T-cell (primary cell): ENCODE results near the gene GDE1. TPM values are rescaled to one million over a fixed set of nuclear protein-coding genes. Genes with fewer than 3 reads are reported as not detected.

Source experiments
- ATAC-seq, 4 experiments: fragments of 200-7000 bp in 3 of 4; fragments of 150-1000 bp in 1 of 4; cut with Tn5 transposase; replicated peaks in 1 of 4; 1 replicate in 3 of 4; 2 replicates in 1 of 4; pipeline ENCODE4 v1.10.0; 2021; ENCODE audit warnings: moderate library complexity in 3 of 4, mild to moderate bottlenecking in 2 of 4, moderate number of reproducible peaks in 1 of 4
- CTCF ChIA-PET, 2 donors: fragments of 300-600 bp; sonication (Branson Sonifier 250); formaldehyde crosslinking; loops; one replicate each; lab custom pipeline; 2022; ENCODE audit warnings: antibody characterized with exemption in 2 of 2; lab: Charles Lee
- POLR2A ChIA-PET, 2 donors: fragments of 300-600 bp; sonication (Branson Sonifier 250); formaldehyde crosslinking; loops; one replicate each; lab custom pipeline; 2022; ENCODE audit warnings: antibody characterized with exemption in 2 of 2; lab: Charles Lee
- DNase-seq, 35 experiments: peaks; one replicate each; pipeline versions ENCODE4 v3.0.0 to v3.0.0-alpha.2; 2013 to 2023
- H3K27ac ChIP-seq: one replicate; pipeline ENCODE4 v1.5.1; 2013; ENCODE audit warnings: low read length
- H3K27me3 ChIP-seq, 2 experiments: replicated peaks in 1 of 2; 1 replicate in 1 of 2; 2 replicates in 1 of 2; pipeline versions ENCODE4 v1.6.1 to v1.7.0; 2013; ENCODE audit warnings: low read length in 1 of 2, mixed read lengths in 1 of 2; ENCODE audit not compliant: control insufficient read depth in 2 of 2, insufficient read depth in 2 of 2; ENCODE audit errors: extremely low read depth in 1 of 2
- H3K36me3 ChIP-seq, 2 donors: 1 replicate in 1 of 2; 2 replicates in 1 of 2; pipeline versions ENCODE4 v1.6.1 to v1.7.0; 2013; ENCODE audit warnings: low read length in 1 of 2; ENCODE audit not compliant: control insufficient read depth in 2 of 2, insufficient read depth in 1 of 2; ENCODE audit errors: extremely low read depth in 1 of 2
- H3K4me1 ChIP-seq, 2 experiments: 1 replicate in 1 of 2; 2 replicates in 1 of 2; pipeline versions ENCODE4 v1.6.1 to v1.7.0; 2013; ENCODE audit warnings: low read length in 2 of 2, mixed read lengths in 1 of 2; ENCODE audit not compliant: insufficient read depth in 2 of 2, control insufficient read depth in 1 of 2; ENCODE audit errors: extremely low read depth in 1 of 2
- H3K4me3 ChIP-seq, 2 donors: 1 replicate in 1 of 2; 2 replicates in 1 of 2; pipeline versions ENCODE4 v1.5.1 to v1.7.0; 2013; ENCODE audit warnings: mild to moderate bottlenecking in 2 of 2, low read length in 1 of 2, moderate library complexity in 1 of 2; ENCODE audit not compliant: control insufficient read depth in 1 of 2; ENCODE audit errors: extremely low read depth in 1 of 2
- H3K9me3 ChIP-seq: 2 replicates; pipeline ENCODE4 v1.7.0; 2013
- H3K27ac Mint-ChIP-seq, 2 donors: one replicate each; pipeline ENCODE4 v1.8.0; 2020 to 2021; ENCODE audit warnings: mild to moderate bottlenecking in 2 of 2, mixed read lengths in 2 of 2
- H3K27me3 Mint-ChIP-seq, 2 donors: one replicate each; pipeline ENCODE4 v1.8.0; 2021 to 2022; ENCODE audit warnings: mixed read lengths in 2 of 2
- H3K36me3 Mint-ChIP-seq: one replicate; pipeline ENCODE4 v1.8.0; 2021; ENCODE audit warnings: mixed read lengths
- H3K4me1 Mint-ChIP-seq, 3 donors: one replicate each; pipeline ENCODE4 v1.8.0; 2020 to 2022; ENCODE audit warnings: mixed read lengths in 3 of 3, mild to moderate bottlenecking in 1 of 3
- H3K4me3 Mint-ChIP-seq, 3 donors: one replicate each; pipeline ENCODE4 v1.8.0; 2020 to 2022; ENCODE audit warnings: mild to moderate bottlenecking in 3 of 3, mixed read lengths in 3 of 3, moderate library complexity in 3 of 3
- H3K9me3 Mint-ChIP-seq, 3 donors: one replicate each; pipeline ENCODE4 v1.8.0; 2020 to 2022; ENCODE audit warnings: mixed read lengths in 3 of 3
- WGBS: methylation state at CpG from one replicate; pipeline ENCODE4 v1.1.5; 2013; ENCODE audit warnings: missing lambda C conversion rate; ENCODE audit not compliant: insufficient coverage; 5-methylcytosine and 5-hydroxymethylcytosine counted together
- total RNA-seq, 35 experiments: library from RNA in 6 of 35; stranded (reverse) in 6 of 35; fragments of 120-200 nt in 1 of 35; gene quantifications; one replicate each; pipeline versions ENCODE4 v1.2.1 to v1.2.4 and lab custom pipeline; 2013 to 2026

GDE1 gene
- total RNA-seq, 5 donors from 2014 or later (not counting 1 experiment from before 2014, with no cell fraction given) = 19.8 to 24.8 (median 23.1) TPM

DNA sequence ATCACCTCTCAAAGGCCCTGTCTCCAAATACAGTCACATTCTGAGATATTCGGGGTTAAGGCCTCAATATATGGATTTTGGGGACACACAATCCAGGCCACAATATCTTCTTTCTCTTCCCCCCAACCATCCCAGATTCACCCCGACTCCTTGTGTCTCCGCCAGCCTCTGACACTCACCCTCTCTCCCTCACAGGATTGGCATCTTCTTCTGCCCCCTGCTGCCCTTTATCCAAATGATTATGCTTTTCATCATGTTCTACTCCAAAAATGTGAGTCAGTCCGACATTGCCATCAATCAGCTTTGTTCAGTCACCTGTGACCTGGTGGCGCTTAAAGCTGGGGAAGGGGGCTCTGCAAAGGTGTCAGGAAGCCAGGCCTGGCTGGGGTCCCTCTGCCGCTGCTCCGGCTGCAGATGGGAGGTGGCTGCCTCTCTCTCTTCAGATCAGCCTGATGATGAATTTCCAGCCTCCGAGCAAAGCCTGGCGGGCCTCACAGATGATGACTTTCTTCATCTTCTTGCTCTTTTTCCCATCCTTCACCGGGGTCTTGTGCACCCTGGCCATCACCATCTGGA, 35.1 kb downstream of the GDE1 start:
- H3K9me3 ChIP-seq = no peaks in the 10 kb centered on the region
- Mint-ChIP-seq H3K36me3 (no peaks in the 10 kb centered on the region), H3K27ac (no peak overlapping the region), H3K4me1 (no peaks in the 10 kb centered on the region), H3K27me3 (no peaks in the 10 kb centered on the region), H3K9me3 (no peaks in the 10 kb centered on the region), H3K4me3 (no peak overlapping the region)
- H3K4me1 ChIP-seq = no peaks in the 10 kb centered on the region
- ATAC-seq (no peak), DNase-seq (no peak)
- H3K27me3 ChIP-seq = no peaks in the 10 kb centered on the region
- no peak overlapping the region for H3K27ac ChIP-seq
- POLR2A ChIA-PET = no interaction called here
- H3K36me3 ChIP-seq = no peaks in the 10 kb centered on the region
- 92% methylated on average over 6 of the region's 10 CpGs for WGBS
- CTCF ChIA-PET = no interaction called here
- no peak overlapping the region for H3K4me3 ChIP-seq

DNA sequence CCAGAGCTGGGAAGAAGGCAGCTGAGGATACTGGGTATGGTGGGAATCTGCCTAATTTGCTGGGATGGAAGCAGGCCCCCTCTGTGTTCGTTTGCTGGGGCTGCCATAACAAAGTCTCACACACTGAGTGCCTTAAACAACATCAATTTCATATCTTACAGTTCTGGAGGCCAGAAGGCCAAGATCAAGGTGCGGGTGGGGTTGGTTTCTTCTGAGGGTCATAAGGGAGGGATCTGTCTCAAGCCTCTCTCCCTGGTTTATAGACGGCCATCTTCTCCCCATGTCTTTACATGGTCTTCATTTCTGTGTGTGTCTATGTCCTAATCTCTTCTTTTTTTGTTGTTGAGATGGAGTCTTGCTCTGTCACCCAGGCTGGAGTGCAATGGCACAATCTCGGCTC, 35.8 kb downstream of the GDE1 start:
- no peaks in the 10 kb centered on the region for H3K9me3 Mint-ChIP-seq
- WGBS = no CpG with 5 or more reads among the region's 4 CpGs
- Histone ChIP-seq H3K4me1 (no peaks in the 10 kb centered on the region), H3K9me3 (no peaks in the 10 kb centered on the region), H3K27me3 (no peaks in the 10 kb centered on the region), H3K4me3 (no peak overlapping the region), H3K27ac (no peak overlapping the region), H3K36me3 (no peaks in the 10 kb centered on the region)
- no peak for DNase-seq
- no peaks in the 10 kb centered on the region for H3K4me1 Mint-ChIP-seq
- no peaks in the 10 kb centered on the region for H3K27me3 Mint-ChIP-seq
- ATAC-seq = no peak
- ChIA-PET POLR2A (no interaction called here), CTCF (no interaction called here)
- H3K36me3 Mint-ChIP-seq = no peaks in the 10 kb centered on the region
- no peak overlapping the region for H3K27ac Mint-ChIP-seq
- no peak overlapping the region for H3K4me3 Mint-ChIP-seq

- H3K4me3 ChIP-seq = no peak overlapping the region
- WGBS = 96% methylated on average over 4 of the region's 5 CpGs
- CTCF ChIA-PET = no interaction called here
- Mint-ChIP-seq H3K9me3 (no peaks in the 10 kb centered on the region), H3K27ac (no peak overlapping the region), H3K4me1 (no peaks in the 10 kb centered on the region), H3K4me3 (no peak overlapping the region), H3K27me3 (no peaks in the 10 kb centered on the region), H3K36me3 (no peaks in the 10 kb centered on the region)
- H3K4me1 ChIP-seq = no peaks in the 10 kb centered on the region
- no peaks in the 10 kb centered on the region for H3K27me3 ChIP-seq
- H3K27ac ChIP-seq = no peak overlapping the region
- H3K36me3 ChIP-seq = no peaks in the 10 kb centered on the region
- DNase-seq = no peak
- POLR2A ChIA-PET = no interaction called here
- ATAC-seq = no peak
- no peaks in the 10 kb centered on the region for H3K9me3 ChIP-seq
Observed at GRCh38 chr16:19485611-19486010, 36.3 kb downstream of the GDE1 start.

GRCh38 chr16:19484096-19484495, 37.8 kb downstream of the GDE1 start:
- Mint-ChIP-seq H3K9me3 (no peaks in the 10 kb centered on the region), H3K27ac (no peak overlapping the region), H3K4me1 (no peaks in the 10 kb centered on the region), H3K36me3 (no peaks in the 10 kb centered on the region), H3K4me3 (no peak overlapping the region), H3K27me3 (no peaks in the 10 kb centered on the region)
- CTCF ChIA-PET = interaction anchor here in 1 of 2 donors (0.7 kb wide), 1 partner anchor 729 kb away, joined by 7 read pairs; no protein-coding TSS in a partner anchor
- Histone ChIP-seq H3K9me3 (no peaks in the 10 kb centered on the region), H3K4me1 (no peaks in the 10 kb centered on the region), H3K27me3 (no peaks in the 10 kb centered on the region), H3K27ac (no peak overlapping the region), H3K4me3 (no peak overlapping the region), H3K36me3 (no peaks in the 10 kb centered on the region)
- DNase-seq (no peak), ATAC-seq (no peak)
- WGBS = no CpG with 5 or more reads among the region's 3 CpGs
- POLR2A ChIA-PET = no interaction called here

DNA sequence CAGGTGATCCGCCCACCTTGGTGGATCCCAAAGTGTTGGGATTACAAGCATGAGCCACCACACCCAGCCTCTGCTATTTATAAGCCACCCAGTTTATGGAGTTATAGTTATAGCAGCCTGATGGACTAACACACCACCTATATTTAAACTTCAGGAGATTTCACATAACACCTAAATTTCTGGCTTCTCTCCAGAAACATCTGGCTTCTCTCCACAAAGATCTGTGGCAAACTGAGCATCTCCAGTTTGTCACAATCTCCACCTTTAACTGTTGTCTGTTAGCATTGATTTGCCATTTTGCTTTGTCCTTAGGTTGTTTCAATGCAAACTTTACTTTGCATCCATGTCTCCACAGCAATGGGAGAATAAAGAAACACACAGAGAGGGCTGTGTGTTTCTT, 39.6 kb downstream of the GDE1 start:
- POLR2A ChIA-PET = no interaction called here
- Histone ChIP-seq H3K4me3 (no peak overlapping the region), H3K9me3 (no peaks in the 10 kb centered on the region), H3K27ac (no peak overlapping the region), H3K4me1 (no peaks in the 10 kb centered on the region), H3K36me3 (no peaks in the 10 kb centered on the region), H3K27me3 (no peaks in the 10 kb centered on the region)
- no peaks in the 10 kb centered on the region for H3K9me3 Mint-ChIP-seq
- no peaks in the 10 kb centered on the region for H3K4me1 Mint-ChIP-seq
- H3K27ac Mint-ChIP-seq = no peak overlapping the region
- CTCF ChIA-PET = no interaction called here
- no peak for DNase-seq
- no peaks in the 10 kb centered on the region for H3K36me3 Mint-ChIP-seq
- no CpG with 5 or more reads among the region's 1 CpG for WGBS
- no peak overlapping the region for H3K4me3 Mint-ChIP-seq
- peaks cover 4 to 5% of the 10 kb centered on the region in 2 donors for H3K27me3 Mint-ChIP-seq
- ATAC-seq = no peak

- POLR2A ChIA-PET = no interaction called here
- CTCF ChIA-PET = no interaction called here
- 100% methylated on average over 2 of the region's 5 CpGs for WGBS
- Histone ChIP-seq H3K27me3 (no peaks in the 10 kb centered on the region), H3K27ac (no peak overlapping the region), H3K9me3 (no peaks in the 10 kb centered on the region), H3K4me3 (no peak overlapping the region), H3K4me1 (no peaks in the 10 kb centered on the region), H3K36me3 (no peaks in the 10 kb centered on the region)
- H3K27me3 Mint-ChIP-seq = peaks cover 4 to 5% of the 10 kb centered on the region in 2 donors
- no peak for ATAC-seq
- no peaks in the 10 kb centered on the region for H3K4me1 Mint-ChIP-seq
- no peak overlapping the region for H3K27ac Mint-ChIP-seq
- no peak overlapping the region for H3K4me3 Mint-ChIP-seq
- H3K36me3 Mint-ChIP-seq = no peaks in the 10 kb centered on the region
- no peak for DNase-seq
- H3K9me3 Mint-ChIP-seq = no peaks in the 10 kb centered on the region
Observed at GRCh38 chr16:19481769-19482168, 40.1 kb downstream of the GDE1 start.

- Histone ChIP-seq H3K36me3 (no peaks in the 10 kb centered on the region), H3K4me3 (no peak overlapping the region), H3K9me3 (no peaks in the 10 kb centered on the region), H3K4me1 (no peaks in the 10 kb centered on the region), H3K27ac (no peak overlapping the region), H3K27me3 (no peaks in the 10 kb centered on the region)
- ChIA-PET POLR2A (no interaction called here), CTCF (no interaction called here)
- no peak for DNase-seq
- no peak overlapping the region for H3K27ac Mint-ChIP-seq
- H3K36me3 Mint-ChIP-seq = no peaks in the 10 kb centered on the region
- no peak for ATAC-seq
- H3K4me1 Mint-ChIP-seq = no peaks in the 10 kb centered on the region
- no peak overlapping the region for H3K4me3 Mint-ChIP-seq
- no peaks in the 10 kb centered on the region for H3K9me3 Mint-ChIP-seq
- WGBS = 57% methylated on average over 2 of the region's 2 CpGs
- H3K27me3 Mint-ChIP-seq = peaks cover 4 to 5% of the 10 kb centered on the region in 2 donors
Observed at GRCh38 chr16:19481296-19481695, 40.6 kb downstream of the GDE1 start.
